ENCODE results near the gene METTL21C.

The METTL21C gene

DNA sequence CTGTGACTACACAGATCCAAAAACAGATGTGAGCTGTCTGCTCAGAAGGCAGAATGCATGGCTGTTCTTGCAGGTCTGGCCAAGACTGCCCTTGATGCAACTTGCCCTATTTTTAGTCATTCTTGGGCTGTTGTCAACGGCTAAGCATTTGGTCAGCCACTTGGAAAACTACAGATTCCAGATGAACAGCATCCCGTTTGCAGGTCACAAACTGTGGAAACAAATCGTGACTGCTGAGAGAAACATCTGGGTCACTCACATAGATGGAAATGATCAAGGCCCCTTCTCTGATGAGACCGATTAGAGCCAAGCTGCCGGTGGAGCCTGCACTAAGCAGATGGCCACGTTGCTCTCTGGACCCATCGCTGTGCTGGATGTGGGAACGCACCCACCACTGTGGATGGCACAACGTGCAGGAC lies 15.4 kb upstream of the METTL21C start:
- no peaks in the 10 kb centered on the region for H4K20me1 ChIP-seq
- H3K4me1 ChIP-seq = peaks cover 2 to 6% (median 4%) of the 10 kb centered on the region in 10 experiments; a peak in 13 of 20 replicates
- H3K27me3 ChIP-seq = no peaks in the 10 kb centered on the region
- H3K4me3 ChIP-seq = no peak overlapping the region
- no peak overlapping the region for H3K9ac ChIP-seq
- H3K27ac ChIP-seq = no peak overlapping the region
- no peak overlapping the region for H3K4me2 ChIP-seq
- no peaks in the 10 kb centered on the region for H3K36me3 ChIP-seq
- no peak for TF ChIP-seq Cebpa-rat (IDR thresholded peaks at IDR 0.05)
- peaks cover 0 to 20% (median 12%) of the 10 kb centered on the region in 11 experiments; a peak in 15 of 22 replicates for H3K9me3 ChIP-seq (replicated peaks in 1 of 11)

DNA sequence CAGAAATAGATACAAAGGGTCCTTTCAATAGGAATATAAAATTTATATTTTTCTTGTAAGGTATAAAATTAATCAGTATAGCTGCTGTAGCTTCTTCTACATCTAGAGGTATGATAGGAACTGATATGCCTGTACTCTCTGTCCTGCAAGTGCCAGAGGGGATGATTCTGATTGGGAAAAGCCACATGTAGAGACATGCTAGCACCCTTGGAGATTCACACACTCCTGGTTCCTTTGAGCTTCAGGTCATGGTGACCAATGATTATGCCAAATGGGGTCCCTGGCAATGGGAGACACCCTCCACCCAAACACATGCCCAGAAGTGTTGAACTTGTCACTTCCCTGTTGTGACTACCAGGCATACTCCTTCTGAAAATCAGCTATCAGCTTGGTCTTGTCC lies 14.7 kb upstream of the METTL21C start:
- Histone ChIP-seq H3K9me3 (replicated peaks in 1 of 11) (peaks cover 0 to 20% (median 12%) of the 10 kb centered on the region in 11 experiments; a peak in 15 of 22 replicates), H4K20me1 (no peaks in the 10 kb centered on the region), H3K9ac (no peak overlapping the region), H3K36me3 (no peaks in the 10 kb centered on the region), H3K27ac (no peak overlapping the region), H3K27me3 (no peaks in the 10 kb centered on the region), H3K4me2 (no peak overlapping the region), H3K4me3 (no peak overlapping the region), H3K4me1 (no peaks in the 10 kb centered on the region)
- no peak for TF ChIP-seq Cebpa-rat (IDR thresholded peaks at IDR 0.05)

DNA sequence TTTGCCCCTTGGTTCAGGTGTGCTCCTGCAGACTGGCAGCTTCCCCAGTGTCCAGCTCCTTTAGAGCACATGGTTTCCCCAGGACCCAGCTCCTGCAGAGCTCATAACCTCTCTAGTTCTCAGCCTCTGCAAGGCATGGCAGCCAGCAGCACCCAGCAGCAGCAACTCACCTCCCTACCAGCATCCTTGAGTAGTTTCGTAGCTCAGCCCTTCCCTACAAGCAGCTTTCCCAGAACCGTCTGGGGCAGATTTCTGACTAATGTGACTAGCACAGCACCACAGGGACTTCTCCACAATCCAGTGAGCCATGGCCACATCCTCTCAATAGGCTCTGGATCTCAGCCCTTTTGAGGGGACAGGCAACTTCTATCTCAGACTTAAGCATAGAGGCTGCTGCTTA lies 14.1 kb upstream of the METTL21C start:
- TF ChIP-seq Cebpa-rat (IDR thresholded peaks at IDR 0.05) = no peak
- no peak overlapping the region for H3K27ac ChIP-seq

DNA sequence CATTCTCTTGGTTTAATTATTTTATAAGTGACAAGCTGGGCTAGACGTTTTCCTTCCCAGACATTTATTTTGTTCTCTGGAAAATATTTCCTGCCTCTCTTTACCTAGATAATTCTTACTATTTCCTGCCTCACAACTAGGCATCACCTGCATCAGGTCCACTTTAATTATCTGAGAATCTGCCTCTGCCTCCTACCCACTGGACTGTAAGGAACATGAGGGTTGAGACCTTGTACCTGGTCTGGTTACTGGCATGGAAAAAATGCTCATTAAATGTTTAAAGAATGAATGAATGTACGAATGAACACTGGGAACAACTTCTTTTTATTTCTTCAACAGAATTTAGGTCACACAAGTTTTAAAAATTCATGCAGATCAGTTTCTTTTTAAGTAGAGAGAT lies 13.4 kb upstream of the METTL21C start:
- no peaks in the 10 kb centered on the region for H3K4me1 ChIP-seq
- no peaks in the 10 kb centered on the region for H3K27me3 ChIP-seq
- H3K4me3 ChIP-seq = no peak overlapping the region
- no peak overlapping the region for H3K4me2 ChIP-seq
- no peaks in the 10 kb centered on the region for H3K36me3 ChIP-seq
- no peak overlapping the region for H3K27ac ChIP-seq
- no peak for TF ChIP-seq Cebpa-rat (IDR thresholded peaks at IDR 0.05)
- peaks cover 0 to 20% (median 12%) of the 10 kb centered on the region in 11 experiments; a peak in 15 of 22 replicates for H3K9me3 ChIP-seq (replicated peaks in 1 of 11)
- no peak overlapping the region for H3K9ac ChIP-seq
- H4K20me1 ChIP-seq = no peaks in the 10 kb centered on the region

More for the DNA sequence above, 14.1 kb upstream of the METTL21C start:
- no peak overlapping the region for H3K9ac ChIP-seq
- no peaks in the 10 kb centered on the region for H3K4me1 ChIP-seq
- H3K27me3 ChIP-seq = no peaks in the 10 kb centered on the region
- no peak overlapping the region for H3K4me2 ChIP-seq
- H3K9me3 ChIP-seq (replicated peaks in 1 of 11) = peaks cover 0 to 20% (median 12%) of the 10 kb centered on the region in 11 experiments; a peak in 15 of 22 replicates
- no peaks in the 10 kb centered on the region for H3K36me3 ChIP-seq
- H4K20me1 ChIP-seq = no peaks in the 10 kb centered on the region
- H3K4me3 ChIP-seq = no peak overlapping the region

DNA sequence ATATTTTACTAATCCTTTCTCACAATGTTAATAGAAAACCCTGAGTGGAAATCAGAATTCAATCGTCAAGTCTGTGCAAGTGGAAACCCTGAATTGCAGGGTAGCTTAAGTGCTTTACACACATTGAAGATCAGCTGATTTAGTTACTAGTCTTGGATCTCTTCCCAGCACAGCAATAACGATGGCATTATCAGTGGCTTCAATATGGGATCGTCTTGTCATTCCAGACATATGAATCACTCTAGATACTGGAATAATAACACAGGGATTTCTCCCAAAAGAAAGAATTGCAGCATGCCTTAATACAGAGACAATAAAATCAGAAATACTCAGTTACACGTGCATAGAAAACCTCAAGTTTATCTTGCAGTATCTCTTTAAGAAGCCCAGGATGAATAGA lies 12.6 kb upstream of the METTL21C start:
- Histone ChIP-seq H3K27me3 (no peaks in the 10 kb centered on the region), H4K20me1 (no peaks in the 10 kb centered on the region), H3K4me1 (no peaks in the 10 kb centered on the region), H3K9ac (no peak overlapping the region), H3K36me3 (no peaks in the 10 kb centered on the region), H3K27ac (no peak overlapping the region), H3K4me2 (no peak overlapping the region), H3K9me3 (replicated peaks in 1 of 11) (peaks cover 0 to 20% (median 12%) of the 10 kb centered on the region in 11 experiments; a peak in 15 of 22 replicates), H3K4me3 (no peak overlapping the region)
- TF ChIP-seq Cebpa-rat (IDR thresholded peaks at IDR 0.05) = no peak

DNA sequence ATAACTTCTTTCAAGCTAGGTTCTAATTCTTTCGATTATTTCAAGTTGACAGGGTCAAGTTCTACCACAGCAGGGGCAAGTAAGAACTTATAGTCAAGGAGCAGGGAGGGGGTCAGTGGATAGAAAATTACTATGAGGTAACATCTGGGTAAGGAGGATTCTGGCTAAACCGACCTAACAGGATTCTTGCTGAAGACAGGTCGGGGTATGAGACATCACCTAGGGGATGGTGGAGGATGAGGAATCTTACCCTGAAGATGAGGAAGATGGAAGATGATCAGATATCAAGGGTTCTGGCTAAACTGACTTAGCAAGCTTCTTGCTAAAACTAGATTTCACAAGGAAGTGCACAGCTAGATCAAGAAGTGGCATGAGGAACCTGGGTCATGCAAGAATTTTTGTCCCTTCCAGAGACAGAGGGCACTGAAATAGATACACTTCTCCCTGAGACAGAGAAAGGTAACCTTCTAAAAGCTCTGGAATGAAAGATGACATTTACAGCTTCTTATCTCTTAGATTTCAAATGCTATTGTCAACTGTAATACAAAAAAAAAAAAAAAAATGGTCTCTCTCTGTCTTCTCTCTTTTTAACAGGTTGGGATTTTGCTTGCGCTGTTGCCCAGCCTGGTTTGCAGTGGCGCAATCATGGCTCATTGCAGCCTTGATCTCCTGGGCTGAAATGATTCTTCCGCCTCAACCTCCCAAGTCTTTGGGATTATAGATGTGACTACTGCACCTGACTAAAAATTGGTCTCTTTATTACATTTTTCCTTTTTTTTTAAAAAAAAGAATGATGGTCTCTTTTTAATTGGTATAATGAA lies 9.6 kb upstream of the METTL21C start:
- H3K9me3 ChIP-seq (replicated peaks in 1 of 11) = peaks cover 0 to 8% (median 7%) of the 10 kb centered on the region in 11 experiments; a peak in 13 of 22 replicates
- H3K36me3 ChIP-seq = no peaks in the 10 kb centered on the region
- H3K4me1 ChIP-seq = no peaks in the 10 kb centered on the region
- H3K27me3 ChIP-seq = no peaks in the 10 kb centered on the region
- TF ChIP-seq Cebpa-rat (IDR thresholded peaks at IDR 0.05) = no peak
- H3K27ac ChIP-seq = no peak overlapping the region
- H3K9ac ChIP-seq = no peak overlapping the region
- no peaks in the 10 kb centered on the region for H4K20me1 ChIP-seq
- H3K4me3 ChIP-seq = no peak overlapping the region
- no peak overlapping the region for H3K4me2 ChIP-seq

DNA sequence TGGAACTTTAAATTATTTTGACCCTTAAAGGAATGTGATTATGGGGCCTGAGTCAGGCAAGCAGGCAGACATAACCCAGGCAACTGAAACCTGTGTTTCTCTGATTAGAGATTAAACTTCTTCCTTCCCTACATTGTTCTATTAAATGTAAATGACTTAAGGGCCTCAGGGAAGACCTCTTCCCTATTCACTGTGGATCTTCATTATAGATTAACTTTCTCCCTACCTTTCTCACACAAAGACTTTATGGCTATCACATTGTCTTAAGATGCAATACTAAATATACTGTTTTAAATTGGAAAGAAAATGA lies 8.8 kb upstream of the METTL21C start:
- H3K4me2 ChIP-seq = no peak overlapping the region
- peaks cover 0 to under 1% (median 0%) of the 10 kb centered on the region in 11 experiments; a peak in 5 of 22 replicates for H3K9me3 ChIP-seq (replicated peaks in 1 of 11)
- no peak for TF ChIP-seq Cebpa-rat (IDR thresholded peaks at IDR 0.05)
- H3K9ac ChIP-seq = no peak overlapping the region
- no peaks in the 10 kb centered on the region for H3K36me3 ChIP-seq
- H4K20me1 ChIP-seq = no peaks in the 10 kb centered on the region
- no peak overlapping the region for H3K4me3 ChIP-seq
- H3K4me1 ChIP-seq = no peaks in the 10 kb centered on the region
- no peaks in the 10 kb centered on the region for H3K27me3 ChIP-seq
- no peak overlapping the region for H3K27ac ChIP-seq

DNA sequence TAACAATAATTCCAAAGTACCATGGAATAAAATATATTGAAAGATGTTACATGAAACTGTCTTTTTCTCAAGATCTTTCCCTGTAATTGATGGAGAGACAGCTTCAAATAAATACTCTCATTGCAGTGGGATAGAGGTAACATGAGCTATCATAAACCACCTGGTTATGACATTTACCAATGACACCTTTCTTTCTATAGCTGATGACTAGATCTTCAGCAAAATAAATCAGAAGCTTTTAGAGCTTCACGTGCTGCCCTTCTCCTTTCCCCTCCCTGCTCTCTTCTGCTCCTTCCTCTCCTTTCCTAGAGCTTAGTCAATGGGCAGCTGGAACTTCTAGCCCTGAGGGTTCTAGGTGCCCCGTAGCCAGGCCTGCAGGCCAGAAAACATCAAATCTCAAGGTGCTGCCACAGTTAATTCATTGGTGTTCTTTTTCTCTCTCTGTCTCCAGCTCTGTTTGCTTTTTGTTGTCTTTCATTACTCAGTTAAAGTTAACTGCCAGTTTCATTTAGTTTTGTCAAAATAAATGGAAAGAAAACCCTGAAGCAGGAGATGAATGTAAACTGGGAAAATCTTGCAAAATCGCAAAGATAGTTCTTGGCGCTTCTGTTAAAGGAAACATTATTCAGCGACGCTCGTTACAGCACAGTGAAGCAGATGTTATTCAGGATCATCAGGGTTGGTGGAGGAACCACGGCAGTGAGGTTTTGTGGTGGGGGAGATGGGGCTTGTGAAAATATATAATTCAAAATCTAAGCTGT lies 8.3 kb upstream of the METTL21C start:
- Histone ChIP-seq H3K4me3 (no peak overlapping the region), H3K27me3 (no peaks in the 10 kb centered on the region), H4K20me1 (no peaks in the 10 kb centered on the region), H3K9me3 (replicated peaks in 1 of 11) (no peaks in the 10 kb centered on the region), H3K36me3 (no peaks in the 10 kb centered on the region), H3K4me2 (no peak overlapping the region), H3K4me1 (no peaks in the 10 kb centered on the region), H3K27ac (no peak overlapping the region), H3K9ac (no peak overlapping the region)
- no peak for TF ChIP-seq Cebpa-rat (IDR thresholded peaks at IDR 0.05)

DNA sequence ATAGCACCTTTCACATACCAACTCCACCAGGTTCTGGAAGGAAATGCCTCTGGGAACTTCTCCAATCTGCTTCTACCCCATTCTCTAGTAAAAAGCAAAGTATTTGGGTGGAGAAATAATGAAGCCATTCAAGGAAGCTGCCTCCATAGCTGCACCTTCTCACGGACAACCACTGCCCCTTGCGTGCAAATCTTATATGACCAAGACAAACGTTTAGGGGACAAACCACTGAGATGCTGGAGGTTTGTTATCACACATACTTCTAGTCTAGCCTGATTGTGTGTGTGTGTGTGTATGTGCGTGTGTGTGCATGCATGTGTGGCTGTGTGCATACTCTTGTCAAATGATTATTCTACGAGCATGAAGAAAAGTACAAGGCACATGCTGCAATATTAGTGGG lies 6.5 kb upstream of the METTL21C start:
- no peak overlapping the region for H3K4me2 ChIP-seq
- H3K27me3 ChIP-seq = no peaks in the 10 kb centered on the region
- no peak for TF ChIP-seq Cebpa-rat (IDR thresholded peaks at IDR 0.05)
- no peak overlapping the region for H3K9ac ChIP-seq
- H3K4me1 ChIP-seq = no peaks in the 10 kb centered on the region
- H3K4me3 ChIP-seq = no peak overlapping the region
- H3K9me3 ChIP-seq (replicated peaks in 1 of 11) = no peaks in the 10 kb centered on the region
- H3K27ac ChIP-seq = no peak overlapping the region
- H4K20me1 ChIP-seq = no peaks in the 10 kb centered on the region
- no peaks in the 10 kb centered on the region for H3K36me3 ChIP-seq
